NCI-H510A (cell line): ENCODE results near the gene SMU1.
"Not testable (repeated sequence)": the region's sequence is repeated elsewhere in the genome, so short reads cannot be mapped to it uniquely, and the experiment has no call there.

ENCODE experiments used
- DNase-seq: peaks from one replicate; lab custom pipeline; 2025; lab: John Stamatoyannopoulos, UW

SMU1 gene

DNA sequence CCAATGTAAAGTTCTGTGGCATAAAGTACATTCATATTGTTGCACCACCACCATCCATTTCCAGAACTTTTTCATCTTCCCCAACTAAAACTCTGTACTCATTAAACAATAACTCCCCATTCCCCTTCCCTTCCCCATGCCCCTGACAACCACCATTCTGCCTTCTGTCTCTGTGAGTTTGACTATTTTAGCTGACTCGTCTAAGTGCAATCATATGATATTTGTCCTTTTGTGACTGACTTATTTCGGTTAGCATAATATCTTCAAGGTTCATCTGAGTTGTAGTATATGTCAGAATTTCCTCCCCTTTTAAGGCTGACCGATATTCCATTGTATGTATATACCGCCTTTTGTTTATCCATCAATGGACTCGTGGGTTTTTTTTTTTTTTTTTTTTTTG, 29.0 kb upstream of the SMU1 start:
- no peak for DNase-seq

DNA sequence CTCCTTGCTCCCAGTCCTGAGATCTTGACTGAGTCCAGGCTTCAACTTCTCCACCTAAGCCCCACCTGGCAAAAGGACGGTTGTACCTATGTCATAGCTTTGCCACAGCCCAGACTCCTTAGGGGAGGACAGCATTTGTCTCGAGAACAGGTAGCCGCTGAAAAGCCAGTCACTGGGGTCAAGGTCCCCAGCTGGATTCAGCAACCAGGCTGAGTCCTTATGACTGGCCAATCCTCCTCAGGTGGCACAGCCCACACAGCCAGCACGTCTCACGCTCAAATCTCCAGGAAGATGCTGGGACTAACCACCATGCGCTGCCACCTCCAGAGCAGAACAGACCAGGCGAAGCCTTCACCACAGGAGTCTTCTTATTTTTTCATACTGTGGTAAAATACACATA, 27.9 kb upstream of the SMU1 start:
- DNase-seq = no peak

DNA sequence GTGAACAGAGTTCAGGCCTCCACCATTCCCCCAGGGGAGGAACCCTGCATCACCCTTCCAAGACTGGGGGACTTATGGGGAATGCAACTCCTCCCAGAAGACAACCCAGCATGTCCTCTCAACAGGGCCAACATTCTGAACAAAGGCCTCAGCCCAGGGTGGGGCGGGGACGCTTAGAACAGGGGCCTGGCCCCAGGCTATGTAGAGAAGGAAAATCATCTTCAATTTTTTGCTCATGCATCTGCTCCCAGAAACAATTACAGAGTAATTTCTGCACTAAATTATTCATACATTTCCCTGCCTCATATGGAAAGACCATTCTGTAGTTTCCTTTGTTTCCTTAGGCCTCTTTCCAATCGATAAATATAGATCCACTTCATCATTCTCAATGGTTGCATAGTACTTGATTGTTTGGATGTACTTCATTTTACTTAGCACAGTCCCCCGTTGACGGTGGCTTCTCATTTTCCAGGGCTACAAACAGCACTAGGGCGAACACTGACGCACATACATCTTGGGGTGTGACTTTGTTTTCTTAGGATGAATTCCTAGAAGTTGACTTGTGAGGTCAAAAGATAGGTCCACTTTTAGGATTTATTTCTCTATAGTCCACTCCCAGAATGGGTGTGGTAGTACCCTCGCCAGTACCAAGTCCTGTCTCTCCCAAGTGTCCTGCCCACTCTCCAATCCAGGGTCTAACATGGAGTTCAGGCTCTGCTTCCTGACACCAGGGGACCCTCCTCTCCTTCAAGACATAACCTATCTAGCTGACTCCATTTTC, 27.2 kb upstream of the SMU1 start:
- no peak for DNase-seq

DNA sequence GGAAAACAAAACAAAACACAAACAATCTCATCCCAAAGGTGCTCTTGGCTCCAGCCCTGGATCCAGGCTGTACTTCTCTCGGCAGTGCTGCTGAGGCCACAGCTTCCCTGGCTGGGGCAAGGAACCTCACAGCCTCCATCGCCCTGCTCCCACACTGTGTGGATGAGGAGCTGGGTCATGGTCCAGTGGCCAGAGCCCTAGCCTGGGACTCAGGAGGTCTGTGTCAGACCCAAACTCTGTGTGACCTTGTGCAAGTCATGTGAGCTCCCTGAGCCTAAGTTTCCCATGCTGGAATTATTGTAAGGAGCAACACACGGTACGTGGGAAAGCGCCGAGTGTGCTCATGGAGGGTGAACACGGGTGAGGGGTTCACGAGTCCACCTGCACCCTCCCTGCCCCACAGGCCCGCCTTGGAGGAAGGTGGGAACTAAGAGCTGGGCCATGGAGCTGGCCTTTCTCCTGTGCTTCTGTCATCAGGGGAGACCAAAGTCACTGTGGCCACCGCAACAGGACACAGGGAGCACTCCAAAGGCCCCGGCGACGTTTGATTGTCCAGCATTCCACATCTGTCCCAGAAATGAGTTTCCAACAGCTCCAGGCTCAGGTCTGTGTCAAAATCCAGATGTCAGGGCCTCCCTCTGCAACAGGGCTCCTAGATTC, 26.2 kb upstream of the SMU1 start:
- DNase-seq = no peak

DNA sequence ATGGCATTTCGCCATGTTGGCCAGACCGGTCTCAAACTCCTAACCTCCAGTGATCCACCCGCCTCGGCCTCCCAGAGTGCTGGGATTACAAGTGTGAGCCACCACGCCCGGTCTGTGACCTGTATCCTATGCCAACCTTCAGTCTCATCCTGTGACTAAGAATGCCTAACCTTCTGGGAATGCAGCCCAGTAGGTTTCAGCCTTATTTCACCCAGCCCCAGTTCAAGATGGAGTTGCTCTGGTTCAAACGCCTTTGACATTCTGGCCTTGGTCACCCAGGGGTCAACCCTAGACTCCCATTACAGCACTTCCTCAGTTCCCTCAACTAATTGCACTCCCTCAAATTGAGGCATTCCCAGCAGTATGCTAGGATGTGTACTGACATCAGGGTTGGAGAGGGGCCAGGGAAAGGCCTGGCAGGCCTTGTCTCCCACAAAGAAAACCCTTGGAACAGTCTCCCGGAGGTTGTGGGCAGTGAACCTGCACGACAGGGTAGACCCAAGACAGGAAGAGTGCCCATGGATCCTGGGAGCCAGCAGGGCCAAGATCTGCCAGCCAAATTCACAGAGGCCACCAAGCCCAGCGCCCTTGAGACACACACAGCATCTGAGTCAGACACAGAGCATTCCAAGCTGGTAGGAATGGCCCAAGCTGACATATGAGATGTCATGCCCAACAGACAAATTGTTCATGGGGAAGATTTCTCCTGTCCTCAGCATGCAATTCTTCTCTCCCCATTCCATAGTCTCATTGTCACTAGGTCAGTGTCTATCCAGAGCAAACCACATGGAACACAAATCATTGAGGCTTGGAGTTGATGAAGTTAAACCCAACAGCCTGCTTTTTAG, 24.9 kb upstream of the SMU1 start:
- DNase-seq = no peak

DNA sequence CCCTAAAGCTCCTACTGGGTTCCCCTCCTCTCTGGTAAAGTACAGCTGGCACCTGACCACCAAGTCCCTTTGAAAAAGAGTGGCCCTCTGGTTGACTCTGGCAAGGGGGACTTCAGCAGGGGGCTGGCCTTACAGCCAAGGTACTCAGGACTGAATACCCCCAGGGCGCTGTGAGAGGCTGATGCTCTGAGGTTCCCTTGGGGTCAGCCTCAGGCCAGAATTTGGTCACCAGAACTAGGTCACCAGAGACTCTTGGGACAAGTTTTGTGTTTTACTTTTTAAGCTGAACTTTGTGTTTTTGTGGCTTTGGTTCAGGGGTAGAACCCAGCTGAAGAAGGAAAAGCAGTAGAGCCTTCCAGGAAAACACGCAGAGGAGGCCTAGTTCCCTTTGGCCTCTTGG, 23.3 kb upstream of the SMU1 start:
- no peak for DNase-seq

DNA sequence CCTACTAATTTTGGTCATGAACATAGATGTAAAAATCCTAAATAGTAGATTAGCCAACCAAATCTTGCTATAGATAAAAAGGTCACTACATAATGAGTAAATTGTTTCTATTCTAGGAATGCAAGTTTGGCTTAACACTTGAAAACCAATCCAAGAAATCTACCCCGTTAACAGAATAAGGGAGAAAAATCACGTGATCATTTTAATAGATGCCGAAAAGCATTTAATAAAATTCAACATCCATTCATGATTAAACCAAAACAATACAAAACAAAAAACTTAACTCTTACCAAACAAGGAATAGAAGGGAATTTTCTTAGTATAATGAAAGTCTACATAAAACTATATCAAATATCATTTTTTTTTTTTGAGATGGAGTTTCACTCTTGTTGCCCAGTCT, 20.7 kb upstream of the SMU1 start:
- no peak for DNase-seq

DNA sequence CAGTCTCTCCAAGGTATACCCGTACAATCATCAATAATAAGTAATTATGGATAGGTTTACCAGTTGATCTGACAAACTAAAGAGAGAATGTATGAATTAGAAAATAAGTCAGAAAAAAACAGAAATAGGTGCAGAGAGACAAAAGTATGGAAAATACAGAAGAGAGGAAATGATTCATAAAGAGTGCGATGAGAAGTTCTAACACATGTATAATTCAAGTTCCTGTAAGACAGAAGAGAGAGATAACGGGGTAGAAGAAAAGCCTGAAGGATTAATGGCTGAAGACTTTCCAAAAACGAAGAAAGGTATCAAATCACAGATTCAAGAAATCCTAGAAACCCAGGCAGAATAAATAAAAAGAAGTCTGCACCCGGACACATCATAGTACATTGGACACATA, 16.2 kb upstream of the SMU1 start:
- no peak for DNase-seq

DNA sequence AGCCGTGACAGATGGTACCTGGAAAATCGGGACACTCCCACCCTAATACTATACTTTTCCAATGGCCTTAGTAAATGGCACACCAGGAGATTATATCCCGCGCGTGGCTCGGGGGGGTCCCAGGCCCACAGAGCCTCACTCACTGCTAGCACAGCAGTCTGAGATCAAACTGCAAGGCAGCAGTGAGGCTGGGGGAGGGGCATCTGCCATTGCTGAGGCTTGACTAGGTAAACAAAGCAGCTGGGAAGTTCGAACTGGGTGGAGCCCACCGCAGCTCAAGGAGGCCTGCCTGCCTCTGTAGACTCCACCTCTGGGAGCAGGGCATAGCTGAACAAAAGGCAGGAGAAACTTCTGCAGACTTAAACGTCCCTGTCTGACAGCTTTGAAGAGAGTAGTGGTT, 9.2 kb upstream of the SMU1 start:
- DNase-seq = not testable (repeated sequence)

DNA sequence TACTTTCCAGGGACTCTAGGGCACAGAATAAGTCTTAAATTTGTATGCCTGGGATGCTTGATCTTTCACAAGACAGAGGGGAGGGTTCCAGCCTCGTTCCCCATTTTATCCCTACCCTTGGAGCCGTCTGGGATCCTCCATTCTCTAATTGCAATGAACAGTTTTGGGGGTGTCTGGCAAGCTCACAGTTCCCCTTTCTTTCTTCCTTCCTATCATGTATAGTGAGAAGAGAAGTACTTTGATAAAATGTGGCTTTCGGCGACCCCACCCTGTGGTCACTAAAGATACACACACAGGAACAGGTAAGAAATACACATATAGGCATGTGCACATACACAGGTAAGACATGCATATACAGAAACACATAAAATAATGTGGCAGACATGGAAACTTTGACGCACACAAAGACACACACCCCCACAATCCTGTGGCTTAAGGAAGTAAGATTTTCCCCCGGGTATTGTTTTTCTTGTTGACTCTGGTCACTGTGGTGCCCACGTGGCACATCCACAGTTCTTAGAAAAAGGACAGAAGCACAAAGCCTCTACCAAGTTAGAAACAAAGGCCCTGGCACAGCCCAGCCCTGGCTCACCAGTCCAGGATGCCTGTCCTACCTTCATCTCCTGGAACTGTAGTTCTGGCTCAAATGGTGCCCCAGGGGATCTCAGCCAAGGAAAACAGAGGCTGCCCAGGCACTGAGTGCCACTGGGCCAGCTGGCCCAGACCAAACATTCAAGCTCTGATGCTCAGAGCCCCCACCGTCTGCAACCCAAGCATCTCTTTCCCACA, 6.3 kb upstream of the SMU1 start:
- no peak for DNase-seq

DNA sequence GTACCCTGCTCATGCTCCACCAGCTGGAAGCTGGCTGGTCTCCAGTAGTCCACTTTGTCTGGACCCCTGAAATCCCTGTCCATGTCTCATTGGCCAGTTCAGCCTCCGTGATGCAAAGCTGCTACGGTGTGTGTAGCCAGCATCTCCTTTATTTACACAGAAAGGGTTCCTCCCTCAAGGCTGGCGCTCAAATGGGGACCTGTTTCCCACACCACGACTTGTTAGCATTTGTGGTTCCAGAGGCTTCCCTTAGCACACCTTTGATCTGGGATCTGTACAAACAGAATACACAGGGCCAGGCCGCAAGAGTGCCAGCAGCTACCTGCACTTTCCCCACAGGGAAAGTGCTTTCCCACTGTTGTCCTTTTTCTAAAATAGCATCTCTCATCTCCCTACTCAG, 5.7 kb upstream of the SMU1 start:
- DNase-seq = no peak

DNA sequence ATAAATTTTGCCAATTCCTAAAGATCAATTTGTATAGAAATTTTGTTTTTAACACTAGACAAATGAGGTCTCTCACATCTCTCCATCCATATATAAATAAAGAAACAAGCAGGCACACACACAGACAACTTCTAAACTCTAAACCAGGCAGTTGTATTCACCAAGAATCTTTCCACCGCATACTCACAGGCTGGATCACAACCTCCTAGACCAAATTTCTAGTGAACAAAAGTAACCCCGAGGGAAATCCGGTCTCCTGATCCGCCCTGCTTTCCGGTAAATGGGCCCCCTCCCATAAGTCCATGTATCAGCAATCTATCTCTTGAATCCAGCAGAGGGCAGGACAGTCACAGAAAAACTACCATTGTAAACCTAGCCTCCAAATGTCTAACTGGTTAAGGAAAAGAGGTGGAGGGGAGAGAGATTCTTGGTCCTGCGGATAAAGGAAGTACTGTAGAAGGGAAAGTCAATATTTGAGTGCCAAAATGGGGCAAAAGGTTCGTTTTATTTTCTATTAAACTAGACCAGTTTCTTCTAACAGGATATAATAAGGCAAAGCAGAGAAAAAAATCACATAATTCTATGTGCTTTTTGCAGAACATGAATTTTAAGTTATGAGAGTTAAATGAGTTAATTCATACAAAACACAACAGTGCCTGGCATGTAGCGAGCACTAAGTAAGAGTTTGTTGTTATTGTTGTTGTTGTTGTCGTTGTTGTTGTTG, 4.8 kb upstream of the SMU1 start:
- peak; percentile 43 for DNase-seq

DNA sequence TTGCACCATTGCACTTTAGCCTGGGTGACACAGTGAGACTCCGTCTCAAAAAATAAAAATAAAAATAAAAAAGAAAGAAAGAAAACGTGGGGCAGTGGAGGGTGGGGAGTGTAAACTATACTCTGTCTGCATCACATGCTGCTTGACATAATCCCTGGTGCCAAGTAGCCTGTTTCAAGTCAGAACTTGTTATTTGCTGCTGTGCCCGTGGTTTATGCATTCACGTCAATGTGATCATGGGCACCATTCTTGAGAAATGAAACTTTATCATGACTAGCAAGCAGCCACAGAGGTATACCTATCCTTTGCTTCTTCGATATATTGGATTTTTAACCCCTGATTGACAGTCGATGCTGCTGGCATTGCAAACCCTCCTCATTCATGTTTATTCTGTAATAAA, 4.1 kb upstream of the SMU1 start:
- DNase-seq = no peak

DNA sequence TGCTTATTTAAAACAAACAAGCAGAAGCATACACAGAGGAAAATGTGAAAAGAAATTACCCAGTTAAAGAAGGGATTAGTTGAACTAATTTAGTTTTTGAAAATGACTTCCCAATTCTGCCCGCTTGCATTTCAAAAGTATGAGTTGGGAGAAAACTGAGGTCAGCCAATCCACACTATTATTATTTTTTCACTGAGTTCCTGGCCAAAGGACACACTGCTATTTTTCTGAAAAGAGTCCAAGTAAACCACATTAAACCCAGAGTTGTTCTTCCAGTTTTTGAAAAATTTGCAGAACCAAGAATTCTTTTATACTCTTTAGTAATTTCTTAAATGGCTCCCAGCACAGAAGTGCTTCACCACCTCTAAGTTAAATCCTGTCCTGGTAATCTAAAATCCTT, 7.5 kb downstream of the SMU1 start:
- DNase-seq = no peak

DNA sequence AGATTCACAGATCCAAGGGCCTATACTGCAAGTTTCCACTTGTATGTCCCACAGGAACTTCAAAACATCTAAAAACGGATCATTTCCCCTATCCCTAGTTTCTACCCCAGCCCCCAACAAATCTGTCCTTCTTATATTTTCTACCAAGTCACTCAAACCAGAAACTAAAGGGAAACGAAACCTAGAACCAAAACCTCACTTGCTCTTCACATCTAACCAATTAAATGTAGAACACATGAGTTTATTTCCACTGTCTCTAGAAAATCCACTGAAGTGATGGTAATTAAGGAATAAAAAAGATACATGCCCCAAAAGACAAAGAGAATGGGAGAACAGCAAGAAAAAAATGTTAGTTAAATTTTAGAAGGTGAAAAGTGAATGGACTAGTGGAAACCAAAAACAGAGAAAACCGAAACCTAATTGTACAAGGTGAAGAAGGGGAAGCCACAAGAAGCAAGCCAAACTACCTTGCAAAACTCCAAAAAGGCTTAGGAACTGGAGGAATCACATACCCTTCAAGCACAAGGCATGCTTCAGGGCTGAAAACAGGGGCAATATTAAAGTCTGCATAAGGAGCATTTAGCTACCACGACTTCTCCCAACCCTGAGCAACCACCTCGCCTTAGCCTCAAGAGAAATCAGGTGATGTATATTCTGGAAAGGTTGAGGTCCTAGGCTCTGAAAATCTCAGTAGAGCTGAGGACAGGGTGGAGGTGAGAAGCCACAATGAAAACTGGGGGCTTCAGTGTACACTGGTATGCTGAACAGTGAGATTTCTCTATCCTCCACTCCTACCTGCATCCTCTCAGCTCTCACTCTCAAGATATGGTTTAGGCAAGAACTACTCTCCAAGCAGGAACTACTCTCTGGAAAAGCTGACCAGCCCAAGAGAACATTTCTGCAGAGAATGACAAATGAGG, 11.1 kb downstream of the SMU1 start:
- no peak for DNase-seq

DNA sequence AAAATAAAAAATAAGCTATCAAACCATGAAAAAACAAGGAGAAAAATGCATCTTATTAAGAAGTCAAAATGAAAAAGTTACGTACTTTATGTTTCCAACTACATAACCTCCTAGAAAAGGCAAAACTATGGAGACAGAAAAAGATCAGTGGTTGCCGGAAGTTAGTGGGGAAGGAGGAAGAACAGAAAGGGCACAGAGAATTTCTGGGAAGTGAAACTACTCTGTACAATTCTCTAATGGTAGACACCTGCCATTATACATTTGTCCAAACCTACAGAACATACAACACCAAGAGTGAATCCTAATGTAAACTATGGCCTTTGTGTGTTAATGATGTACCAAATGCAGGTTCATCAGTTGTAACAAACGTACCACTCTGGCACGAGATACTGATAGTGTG, 25.3 kb downstream of the SMU1 start:
- no peak for DNase-seq

DNA sequence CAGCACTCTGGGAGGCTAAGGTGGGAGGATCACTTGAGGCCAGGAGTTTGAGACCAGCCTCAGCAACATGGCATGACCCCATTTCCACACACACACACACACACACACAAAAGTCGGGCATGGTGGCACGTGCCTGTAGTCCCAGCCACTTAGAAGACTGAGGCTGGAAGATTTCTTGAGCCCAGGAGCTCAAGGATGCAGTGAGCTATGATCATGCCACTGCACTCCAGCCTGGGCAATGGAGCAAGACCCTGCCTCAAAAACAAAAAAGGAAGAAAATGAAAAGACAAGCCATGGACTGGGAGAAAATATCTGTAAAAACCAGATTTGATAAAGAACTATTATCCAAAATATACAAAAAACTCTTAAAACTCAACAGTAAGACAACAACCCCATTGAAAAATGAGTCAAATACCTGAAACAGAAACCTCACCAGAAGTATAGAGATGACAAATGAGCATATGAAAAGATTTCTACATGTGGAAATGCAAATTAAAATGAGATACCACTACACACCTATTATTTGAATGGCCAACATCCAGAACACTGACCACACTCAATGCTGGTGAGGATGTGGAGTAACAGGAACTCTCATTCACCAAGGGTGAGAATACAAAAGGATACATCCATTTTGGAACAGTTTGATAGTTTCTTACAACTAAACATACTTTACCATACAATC, 26.7 kb downstream of the SMU1 start:
- no peak for DNase-seq

DNA sequence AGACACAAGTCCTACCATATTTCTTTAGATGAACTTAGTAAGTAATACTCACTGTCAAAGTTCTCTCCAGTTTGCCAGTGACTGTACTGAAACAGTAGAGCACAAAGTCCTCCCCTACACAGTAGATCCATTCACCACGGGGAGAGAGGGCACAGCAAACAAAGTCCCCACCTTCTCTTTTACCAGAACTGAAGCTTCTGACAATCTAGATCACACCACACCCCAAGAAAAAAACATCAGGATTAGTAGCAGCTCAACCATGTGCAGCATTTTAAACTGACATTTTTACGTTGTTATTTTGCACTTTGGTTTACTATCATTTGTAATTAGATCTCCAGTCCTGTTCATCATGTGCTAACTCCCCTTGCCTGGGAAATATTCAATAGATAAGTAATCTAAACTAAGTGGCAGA, 28.4 kb downstream of the SMU1 start:
- no peak for DNase-seq

DNA sequence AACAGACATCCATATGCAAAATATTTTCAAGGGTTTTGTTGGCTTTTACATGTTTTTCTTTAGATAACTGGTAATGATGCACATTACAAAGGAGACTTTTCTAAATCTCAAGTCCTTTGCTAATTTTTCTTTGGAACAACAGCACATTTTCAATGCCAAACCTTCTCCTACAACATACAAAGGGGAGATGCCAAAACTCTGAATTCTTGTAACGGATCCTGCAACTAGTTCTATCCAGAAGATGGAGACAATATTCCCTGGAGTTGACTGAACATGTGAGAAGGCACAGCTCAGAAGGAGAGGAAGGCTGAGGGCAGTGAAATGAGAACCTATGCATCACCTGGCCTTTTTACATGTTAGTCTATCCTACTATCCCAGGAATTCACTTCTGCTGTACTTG, 30.4 kb downstream of the SMU1 start:
- DNase-seq = no peak
